ENCODE results near the gene PRDM16. TPM values are rescaled to one million over a fixed set of nuclear protein-coding genes. Genes with fewer than 3 reads are reported as not detected.

Gene PRDM16
- total and polyA plus RNA-seq, 4 donors: 0.05 to 0.67 (median 0.19) TPM

- H3K4me1 ChIP-seq (ENCODE audit: control insufficient read depth in 4 of 4, insufficient read depth in 4 of 4, low read length in 3 of 4): no peaks in the 10 kb centered on the region
- no peak overlapping the region for H3K4me3 ChIP-seq (ENCODE audit: low read depth in 1 of 3, low read length in 3 of 3)
- 92% methylated on average over 9 of the region's 9 CpGs for whole genome bisulfite sequencing
- H3K36me3 ChIP-seq (ENCODE audit: control insufficient read depth in 4 of 4, insufficient read depth in 3 of 4, low read depth in 1 of 4, low read length in 3 of 4): no peaks in the 10 kb centered on the region
- H3K27me3 ChIP-seq (ENCODE audit: control insufficient read depth in 4 of 4, insufficient read depth in 4 of 4, low read length in 3 of 4): no peaks in the 10 kb centered on the region
- H3K27ac ChIP-seq (ENCODE audit: low read depth in 1 of 2, low read length in 2 of 2): no peak overlapping the region
- peaks cover 0 to 8% (median 5%) of the 10 kb centered on the region in 4 donors for H3K9me3 ChIP-seq (ENCODE audit: control insufficient read depth in 4 of 4, low read length in 3 of 4)
- no peak for DNase-seq (ENCODE audit: low spot score)
- no peak for TF ChIP-seq FOXA2 (IDR thresholded peaks at IDR 0.05)
- no peak for TF ChIP-seq HNF4A (conservative IDR thresholded peaks at IDR 0.05)
- TF ChIP-seq CTCF (IDR thresholded peaks at IDR 0.05; ENCODE audit: low read depth, low read length, missing input control): no peak
- no peak for TF ChIP-seq SP1 (IDR thresholded peaks at IDR 0.05)
- TF ChIP-seq REST (IDR thresholded peaks at IDR 0.05): no peak
- no peak for TF ChIP-seq NR2F2 (IDR thresholded peaks at IDR 0.05)
- TF ChIP-seq RXRA (IDR thresholded peaks at IDR 0.05): no peak
- no peak for TF ChIP-seq GABPA (IDR thresholded peaks at IDR 0.05 in 1 of 2, conservative IDR thresholded peaks at IDR 0.05 in 1 of 2)
- no peak for TF ChIP-seq HNF4G (IDR thresholded peaks at IDR 0.05)
- TF ChIP-seq, protein P1, sequence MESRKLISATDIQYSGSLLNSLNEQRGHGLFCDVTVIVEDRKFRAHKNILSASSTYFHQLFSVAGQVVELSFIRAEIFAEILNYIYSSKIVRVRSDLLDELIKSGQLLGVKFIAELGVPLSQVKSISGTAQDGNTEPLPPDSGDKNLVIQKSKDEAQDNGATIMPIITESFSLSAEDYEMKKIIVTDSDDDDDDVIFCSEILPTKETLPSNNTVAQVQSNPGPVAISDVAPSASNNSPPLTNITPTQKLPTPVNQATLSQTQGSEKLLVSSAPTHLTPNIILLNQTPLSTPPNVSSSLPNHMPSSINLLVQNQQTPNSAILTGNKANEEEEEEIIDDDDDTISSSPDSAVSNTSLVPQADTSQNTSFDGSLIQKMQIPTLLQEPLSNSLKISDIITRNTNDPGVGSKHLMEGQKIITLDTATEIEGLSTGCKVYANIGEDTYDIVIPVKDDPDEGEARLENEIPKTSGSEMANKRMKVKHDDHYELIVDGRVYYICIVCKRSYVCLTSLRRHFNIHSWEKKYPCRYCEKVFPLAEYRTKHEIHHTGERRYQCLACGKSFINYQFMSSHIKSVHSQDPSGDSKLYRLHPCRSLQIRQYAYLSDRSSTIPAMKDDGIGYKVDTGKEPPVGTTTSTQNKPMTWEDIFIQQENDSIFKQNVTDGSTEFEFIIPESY (IDR thresholded peaks at IDR 0.05): no peak
- TF ChIP-seq FOXA1 (IDR thresholded peaks at IDR 0.05): no peak
- TF ChIP-seq, protein P2, sequence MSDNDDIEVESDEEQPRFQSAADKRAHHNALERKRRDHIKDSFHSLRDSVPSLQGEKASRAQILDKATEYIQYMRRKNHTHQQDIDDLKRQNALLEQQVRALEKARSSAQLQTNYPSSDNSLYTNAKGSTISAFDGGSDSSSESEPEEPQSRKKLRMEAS (IDR thresholded peaks at IDR 0.05): no peak
- TF ChIP-seq TAF1 (conservative IDR thresholded peaks at IDR 0.05): no peak
- no peak for TF ChIP-seq JUND (IDR thresholded peaks at IDR 0.05)
- no peak overlapping the region for H3K9ac ChIP-seq (ENCODE audit: low read depth in 1 of 2, low read length in 2 of 2)
Observed at GRCh38 chr1:3236361-3236760, 167.4 kb downstream of the PRDM16 start.

DNA sequence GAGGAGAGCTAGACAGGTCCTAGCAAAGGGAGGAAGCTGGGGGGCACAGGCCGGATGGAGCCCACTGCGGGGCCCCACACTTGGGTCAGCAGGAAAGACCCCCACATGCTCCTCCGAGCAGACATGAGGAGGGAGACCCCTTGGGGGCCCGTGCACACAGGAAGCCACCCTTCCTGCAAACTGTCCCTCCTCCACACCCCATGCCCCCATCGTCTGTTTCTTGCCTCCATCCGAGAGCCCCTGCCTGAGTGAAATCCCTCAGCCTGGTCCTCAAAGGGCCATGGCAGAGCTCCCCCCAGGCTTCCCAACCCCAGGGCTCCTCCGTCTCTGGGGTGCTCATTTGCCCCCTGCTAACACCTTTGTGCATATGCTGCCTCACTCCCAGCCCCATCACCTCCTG lies 168.0 kb downstream of the PRDM16 start:
- no peaks in the 10 kb centered on the region for H3K27me3 ChIP-seq (ENCODE audit: control insufficient read depth in 4 of 4, insufficient read depth in 4 of 4, low read length in 3 of 4)
- H3K27ac ChIP-seq (ENCODE audit: low read depth in 1 of 2, low read length in 2 of 2): no peak overlapping the region
- no peak overlapping the region for H3K4me3 ChIP-seq (ENCODE audit: low read depth in 1 of 3, low read length in 3 of 3)
- H3K9ac ChIP-seq (ENCODE audit: low read depth in 1 of 2, low read length in 2 of 2): no peak overlapping the region
- WGBS: 90% methylated on average over 7 of the region's 7 CpGs
- no peaks in the 10 kb centered on the region for H3K36me3 ChIP-seq (ENCODE audit: control insufficient read depth in 4 of 4, insufficient read depth in 3 of 4, low read depth in 1 of 4, low read length in 3 of 4)
- peaks cover 0 to 8% (median 5%) of the 10 kb centered on the region in 4 donors for H3K9me3 ChIP-seq (ENCODE audit: control insufficient read depth in 4 of 4, low read length in 3 of 4)
- H3K4me1 ChIP-seq (ENCODE audit: control insufficient read depth in 4 of 4, insufficient read depth in 4 of 4, low read length in 3 of 4): no peaks in the 10 kb centered on the region
- no peak for DNase-seq (ENCODE audit: low spot score)
- TF ChIP-seq YY1 (IDR thresholded peaks at IDR 0.05) (no peak), FOXA2 (IDR thresholded peaks at IDR 0.05) (no peak)
